GM23338 (cell line): ENCODE results near the gene CENPN. TPM values are rescaled to one million over a fixed set of nuclear protein-coding genes. Genes with fewer than 3 reads are reported as not detected.

ENCODE experiments used
- ATAC-seq: fragments of 200-7000 bp; cut with Tn5 transposase; 3 replicates; pipeline ENCODE4 v1.9.1; 2020
- DNase-seq: peaks from one replicate; pipeline ENCODE4 v3.0.0-alpha.2; 2015; ENCODE audit warnings: low spot score
- H2AFZ ChIP-seq: fragments of 200-600 bp; sonication (generic); 2 replicates; pipeline ENCODE4 v1.8.0; 2016; ENCODE audit warnings: antibody characterized with exemption, mild to moderate bottlenecking, moderate library complexity
- H3F3A ChIP-seq: fragments of 200-600 bp; sonication (generic); replicated peaks from 2 replicates; pipeline ENCODE4 v1.8.0; 2017; ENCODE audit warnings: antibody characterized with exemption, mixed run types, low read depth
- H3K27ac ChIP-seq: fragments of 200-600 bp; sonication (generic); 2 replicates; pipeline ENCODE4 v1.6.1; 2016; ENCODE audit warnings: low read depth
- H3K27me3 ChIP-seq: fragments of 200-600 bp; sonication (generic); 2 replicates; pipeline ENCODE4 v1.8.0; 2016; ENCODE audit warnings: mild to moderate bottlenecking, mixed run types, moderate library complexity; ENCODE audit not compliant: insufficient read depth
- H3K36me3 ChIP-seq: fragments of 200-600 bp; sonication (generic); 2 replicates; pipeline ENCODE4 v1.8.0; 2016; ENCODE audit warnings: mild to moderate bottlenecking; ENCODE audit not compliant: insufficient read depth
- H3K4me1 ChIP-seq: fragments of 200-600 bp; sonication (generic); 2 replicates; pipeline ENCODE4 v1.8.0; 2016; ENCODE audit warnings: mild to moderate bottlenecking, moderate library complexity; ENCODE audit not compliant: insufficient read depth
- H3K4me2 ChIP-seq: fragments of 200-600 bp; sonication (generic); 2 replicates; pipeline ENCODE4 v1.7.1; 2017; ENCODE audit warnings: mixed run types
- H3K4me3 ChIP-seq: fragments of 200-600 bp; sonication (generic); 2 replicates; pipeline ENCODE4 v1.6.1; 2016; ENCODE audit warnings: mixed run types
- H3K79me2 ChIP-seq: fragments of 200-600 bp; sonication (generic); replicated peaks from 2 replicates; pipeline ENCODE4 v1.8.0; 2017; ENCODE audit warnings: mild to moderate bottlenecking; ENCODE audit not compliant: insufficient read depth
- H3K9me2 ChIP-seq: fragments of 200-600 bp; sonication (generic); 2 replicates; pipeline ENCODE4 v1.8.0; 2017; ENCODE audit not compliant: insufficient read depth
- H4K20me1 ChIP-seq: fragments of 200-600 bp; sonication (generic); replicated peaks from 2 replicates; pipeline ENCODE4 v1.8.0; 2017; ENCODE audit warnings: mild to moderate bottlenecking; ENCODE audit not compliant: insufficient read depth
- H3K27ac Mint-ChIP-seq: 2 replicates; pipeline ENCODE4 v1.8.0; 2020; ENCODE audit warnings: inconsistent platforms, mild to moderate bottlenecking, moderate library complexity, mixed read lengths
- H3K27me3 Mint-ChIP-seq: 3 replicates; pipeline ENCODE4 v1.8.0; 2022; ENCODE audit warnings: low read depth, mild to moderate bottlenecking, moderate library complexity, mixed read lengths, inconsistent platforms; ENCODE audit not compliant: insufficient read depth, poor library complexity
- H3K36me3 Mint-ChIP-seq: 3 replicates; pipeline ENCODE4 v1.8.0; 2021; ENCODE audit warnings: low read depth, mild to moderate bottlenecking, inconsistent platforms, moderate library complexity, mixed read lengths
- H3K4me1 Mint-ChIP-seq: 3 replicates; pipeline ENCODE4 v1.8.0; 2020; ENCODE audit warnings: mild to moderate bottlenecking, inconsistent platforms, mixed read lengths
- H3K4me3 Mint-ChIP-seq: 3 replicates; pipeline ENCODE4 v1.8.0; 2021; ENCODE audit warnings: moderate library complexity, mild to moderate bottlenecking, inconsistent platforms, mixed read lengths
- H3K9me3 Mint-ChIP-seq: 3 replicates; pipeline ENCODE4 v1.8.0; 2020; ENCODE audit warnings: moderate library complexity, mild to moderate bottlenecking, inconsistent platforms, mixed read lengths
- CREB1 ChIP-seq: fragments of 250-450 bp; sonication (Bioruptor Pico); IDR thresholded peaks from 2 replicates; pipeline ENCODE4 v1.5.0; 2020; ENCODE audit warnings: low read depth, mild to moderate bottlenecking, moderate library complexity
- ETS1 ChIP-seq: IDR thresholded peaks from 2 replicates; pipeline ENCODE4 v1.6.1; 2016; ENCODE audit warnings: antibody characterized with exemption
- EZH2 ChIP-seq: fragments of 200-600 bp; sonication (generic); IDR thresholded peaks from one replicate; pipeline ENCODE4 v1.8.0; 2017; ENCODE audit warnings: antibody characterized with exemption, mild to moderate bottlenecking, low read depth; ENCODE audit not compliant: unreplicated experiment
- EZH2phosphoT487 ChIP-seq: fragments of 200-600 bp; sonication (generic); IDR thresholded peaks from one replicate; pipeline ENCODE4 v1.8.1; 2018; ENCODE audit warnings: antibody characterized with exemption; ENCODE audit not compliant: unreplicated experiment
- JUNB ChIP-seq: IDR thresholded peaks from one replicate; pipeline ENCODE4 v1.6.1; 2016; ENCODE audit warnings: antibody characterized with exemption; ENCODE audit not compliant: unreplicated experiment
- NANOG ChIP-seq: IDR thresholded peaks from 2 replicates; pipeline ENCODE4 v1.6.1; 2016; ENCODE audit warnings: antibody characterized with exemption, borderline replicate concordance
- POLR2AphosphoS5 ChIP-seq: IDR thresholded peaks from 2 replicates; pipeline ENCODE4 v1.6.1; 2016; ENCODE audit warnings: antibody characterized with exemption, low read depth
- STAT1 ChIP-seq: IDR thresholded peaks from one replicate; pipeline ENCODE4 v1.6.1; 2016; ENCODE audit warnings: antibody characterized with exemption; ENCODE audit not compliant: unreplicated experiment
- ZNF114 ChIP-seq: fragments of 250-450 bp; sonication (Bioruptor Pico); IDR thresholded peaks from 2 replicates; pipeline ENCODE4 v1.5.0; 2020; ENCODE audit warnings: mild to moderate bottlenecking, moderate library complexity
- ZNF331 ChIP-seq: fragments of 250-450 bp; sonication (Bioruptor Pico); IDR thresholded peaks from 2 replicates; pipeline ENCODE4 v1.5.0; 2020; ENCODE audit warnings: low read depth, mild to moderate bottlenecking, moderate library complexity
- polyA plus RNA-seq: library from polyadenylated mRNA; unstranded; fragments of >200 nt; fragmentation: Nextera tagmentation; extraction: Ambion mirVana; gene quantifications from 2 replicates; pipeline ENCODE4 v1.2.1, GENCODE V29; 2016
- total RNA-seq: library from RNA; depleted of rRNA; stranded (reverse); fragments of >200 nt; shearing (Covaris generic); gene quantifications from 2 replicates; pipeline ENCODE4 v1.2.3, GENCODE V29; 2014
- TF ChIP-seq, protein P1 (sequence below): IDR thresholded peaks from one replicate; pipeline ENCODE4 v1.6.1; 2018; ENCODE audit warnings: antibody characterized with exemption; ENCODE audit not compliant: unreplicated experiment
- TF ChIP-seq, protein P2 (sequence below), 2 experiments: fragments of 200-600 bp in 1 of 2; sonication (generic) in 1 of 2; conservative IDR thresholded peaks; 2 replicates each; pipeline versions ENCODE4 v1.5.1 to v1.6.1; 2016 to 2017; ENCODE audit warnings: antibody characterized with exemption in 2 of 2, low read depth in 2 of 2, mild to moderate bottlenecking in 2 of 2, moderate library complexity in 1 of 2

Gene CENPN
- total and polyA plus RNA-seq, 2 experiments from 2014 or later = 43.6 to 80.8 TPM

DNA sequence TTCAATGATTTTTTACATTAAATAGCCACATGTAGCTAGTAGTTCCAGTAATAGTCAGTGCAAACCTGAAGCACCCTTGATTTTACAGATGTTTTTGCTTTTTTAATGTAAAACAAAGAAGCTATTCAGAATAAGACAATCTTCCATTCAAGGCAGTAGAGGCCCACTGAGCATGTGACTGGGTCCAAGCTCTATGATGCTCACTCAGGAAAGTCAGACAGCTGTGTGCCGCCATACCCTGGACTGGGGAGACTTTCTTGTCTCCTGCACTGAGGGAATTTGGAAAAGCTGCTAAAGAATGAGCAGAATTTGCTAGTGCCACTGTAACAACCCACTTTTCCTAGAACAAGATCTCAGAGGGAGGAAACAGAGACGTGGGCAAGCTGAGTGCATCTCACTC is 11.5 kb downstream of the CENPN start:
- H3K9me2 ChIP-seq = no peaks in the 10 kb centered on the region
- H4K20me1 ChIP-seq = peaks cover under 1% of the 10 kb centered on the region
- peaks cover 85% of the 10 kb centered on the region for H3K36me3 ChIP-seq
- H3K27ac Mint-ChIP-seq = no peak overlapping the region
- no peaks in the 10 kb centered on the region for H3K9me3 Mint-ChIP-seq
- no peak overlapping the region for H2AFZ ChIP-seq
- no peaks in the 10 kb centered on the region for H3F3A ChIP-seq
- no peak overlapping the region for H3K27ac ChIP-seq
- ATAC-seq = no peak
- H3K27me3 Mint-ChIP-seq = peaks cover 2% of the 10 kb centered on the region
- peaks cover 95% of the 10 kb centered on the region for H3K36me3 Mint-ChIP-seq
- no peak for DNase-seq
- no peaks in the 10 kb centered on the region for H3K79me2 ChIP-seq
- no peaks in the 10 kb centered on the region for H3K4me1 Mint-ChIP-seq
- no peak for TF ChIP-seq EZH2phosphoT487
- no peak for TF ChIP-seq ZNF331
- TF ChIP-seq ETS1 = no peak
- no peak for TF ChIP-seq NANOG
- TF ChIP-seq, protein P1, sequence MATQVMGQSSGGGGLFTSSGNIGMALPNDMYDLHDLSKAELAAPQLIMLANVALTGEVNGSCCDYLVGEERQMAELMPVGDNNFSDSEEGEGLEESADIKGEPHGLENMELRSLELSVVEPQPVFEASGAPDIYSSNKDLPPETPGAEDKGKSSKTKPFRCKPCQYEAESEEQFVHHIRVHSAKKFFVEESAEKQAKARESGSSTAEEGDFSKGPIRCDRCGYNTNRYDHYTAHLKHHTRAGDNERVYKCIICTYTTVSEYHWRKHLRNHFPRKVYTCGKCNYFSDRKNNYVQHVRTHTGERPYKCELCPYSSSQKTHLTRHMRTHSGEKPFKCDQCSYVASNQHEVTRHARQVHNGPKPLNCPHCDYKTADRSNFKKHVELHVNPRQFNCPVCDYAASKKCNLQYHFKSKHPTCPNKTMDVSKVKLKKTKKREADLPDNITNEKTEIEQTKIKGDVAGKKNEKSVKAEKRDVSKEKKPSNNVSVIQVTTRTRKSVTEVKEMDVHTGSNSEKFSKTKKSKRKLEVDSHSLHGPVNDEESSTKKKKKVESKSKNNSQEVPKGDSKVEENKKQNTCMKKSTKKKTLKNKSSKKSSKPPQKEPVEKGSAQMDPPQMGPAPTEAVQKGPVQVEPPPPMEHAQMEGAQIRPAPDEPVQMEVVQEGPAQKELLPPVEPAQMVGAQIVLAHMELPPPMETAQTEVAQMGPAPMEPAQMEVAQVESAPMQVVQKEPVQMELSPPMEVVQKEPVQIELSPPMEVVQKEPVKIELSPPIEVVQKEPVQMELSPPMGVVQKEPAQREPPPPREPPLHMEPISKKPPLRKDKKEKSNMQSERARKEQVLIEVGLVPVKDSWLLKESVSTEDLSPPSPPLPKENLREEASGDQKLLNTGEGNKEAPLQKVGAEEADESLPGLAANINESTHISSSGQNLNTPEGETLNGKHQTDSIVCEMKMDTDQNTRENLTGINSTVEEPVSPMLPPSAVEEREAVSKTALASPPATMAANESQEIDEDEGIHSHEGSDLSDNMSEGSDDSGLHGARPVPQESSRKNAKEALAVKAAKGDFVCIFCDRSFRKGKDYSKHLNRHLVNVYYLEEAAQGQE = no peak
- no peak for TF ChIP-seq POLR2AphosphoS5
- TF ChIP-seq JUNB = no peak
- TF ChIP-seq, protein P2, sequence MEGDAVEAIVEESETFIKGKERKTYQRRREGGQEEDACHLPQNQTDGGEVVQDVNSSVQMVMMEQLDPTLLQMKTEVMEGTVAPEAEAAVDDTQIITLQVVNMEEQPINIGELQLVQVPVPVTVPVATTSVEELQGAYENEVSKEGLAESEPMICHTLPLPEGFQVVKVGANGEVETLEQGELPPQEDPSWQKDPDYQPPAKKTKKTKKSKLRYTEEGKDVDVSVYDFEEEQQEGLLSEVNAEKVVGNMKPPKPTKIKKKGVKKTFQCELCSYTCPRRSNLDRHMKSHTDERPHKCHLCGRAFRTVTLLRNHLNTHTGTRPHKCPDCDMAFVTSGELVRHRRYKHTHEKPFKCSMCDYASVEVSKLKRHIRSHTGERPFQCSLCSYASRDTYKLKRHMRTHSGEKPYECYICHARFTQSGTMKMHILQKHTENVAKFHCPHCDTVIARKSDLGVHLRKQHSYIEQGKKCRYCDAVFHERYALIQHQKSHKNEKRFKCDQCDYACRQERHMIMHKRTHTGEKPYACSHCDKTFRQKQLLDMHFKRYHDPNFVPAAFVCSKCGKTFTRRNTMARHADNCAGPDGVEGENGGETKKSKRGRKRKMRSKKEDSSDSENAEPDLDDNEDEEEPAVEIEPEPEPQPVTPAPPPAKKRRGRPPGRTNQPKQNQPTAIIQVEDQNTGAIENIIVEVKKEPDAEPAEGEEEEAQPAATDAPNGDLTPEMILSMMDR (conservative IDR thresholded peaks at IDR 0.05; ENCODE audit: low read depth in 2 of 2) = no peak
- TF ChIP-seq EZH2 = no peak
- TF ChIP-seq ZNF114 (CRISPR knock-in tag) = no peak
- H3K27me3 ChIP-seq = no peaks in the 10 kb centered on the region
- H3K4me3 ChIP-seq = no peak overlapping the region
- H3K4me1 ChIP-seq = no peaks in the 10 kb centered on the region
- no peak overlapping the region for H3K4me3 Mint-ChIP-seq
- H3K4me2 ChIP-seq = no peak overlapping the region

- ATAC-seq (no peak), DNase-seq (no peak)
- no peak overlapping the region for H3K4me3 ChIP-seq
- Mint-ChIP-seq H3K36me3 (peaks cover 72% of the 10 kb centered on the region), H3K4me3 (no peak overlapping the region), H3K27ac (no peak overlapping the region), H3K4me1 (no peaks in the 10 kb centered on the region), H3K9me3 (no peaks in the 10 kb centered on the region), H3K27me3 (no peaks in the 10 kb centered on the region)
- no peaks in the 10 kb centered on the region for H3K9me2 ChIP-seq
- no peaks in the 10 kb centered on the region for H3K27me3 ChIP-seq
- H3K36me3 ChIP-seq = peaks cover 59% of the 10 kb centered on the region
- no peak overlapping the region for H3K27ac ChIP-seq
- no peaks in the 10 kb centered on the region for H3K4me1 ChIP-seq
- H3K79me2 ChIP-seq = no peaks in the 10 kb centered on the region
- no peaks in the 10 kb centered on the region for H4K20me1 ChIP-seq
- H3K4me2 ChIP-seq = no peak overlapping the region
- H3F3A ChIP-seq = no peaks in the 10 kb centered on the region
- H2AFZ ChIP-seq = no peak overlapping the region
- TF ChIP-seq EZH2phosphoT487 (no peak), CREB1 (CRISPR knock-in tag) (no peak), POLR2AphosphoS5 (no peak), ETS1 (no peak), STAT1 (no peak), NANOG (no peak), ZNF331 (no peak), ZNF114 (CRISPR knock-in tag) (no peak), JUNB (no peak), EZH2 (no peak)
- TF ChIP-seq, protein P2 (conservative IDR thresholded peaks at IDR 0.05; ENCODE audit: low read depth in 2 of 2) = no peak
Measured at GRCh38 chr16:81026429-81026828, 19.4 kb downstream of the CENPN start.
